Keratinocyte (primary cell): Measurements from ENCODE around the gene ANKRD6.

Source experiments
- EZH2 ChIP-seq: IDR thresholded peaks from one replicate; pipeline ENCODE4 v1.6.1; 2012; ENCODE audit warnings: inconsistent platforms, mild to moderate bottlenecking, low read length, moderate library complexity
- TF ChIP-seq, protein P1 (sequence below), 3 experiments: IDR thresholded peaks in 1 of 3; conservative IDR thresholded peaks in 1 of 3; optimal IDR thresholded peaks in 1 of 3; 2 replicates in 2 of 3; 3 replicates in 1 of 3; pipeline versions ENCODE3 to v1.5.1; 2011; ENCODE audit warnings: low read length in 3 of 3, mild to moderate bottlenecking in 3 of 3, moderate library complexity in 2 of 3, control low read depth in 1 of 3, inconsistent platforms in 1 of 3; ENCODE audit not compliant: insufficient read depth in 2 of 3; ENCODE audit errors: extremely low read depth in 1 of 3

DNA sequence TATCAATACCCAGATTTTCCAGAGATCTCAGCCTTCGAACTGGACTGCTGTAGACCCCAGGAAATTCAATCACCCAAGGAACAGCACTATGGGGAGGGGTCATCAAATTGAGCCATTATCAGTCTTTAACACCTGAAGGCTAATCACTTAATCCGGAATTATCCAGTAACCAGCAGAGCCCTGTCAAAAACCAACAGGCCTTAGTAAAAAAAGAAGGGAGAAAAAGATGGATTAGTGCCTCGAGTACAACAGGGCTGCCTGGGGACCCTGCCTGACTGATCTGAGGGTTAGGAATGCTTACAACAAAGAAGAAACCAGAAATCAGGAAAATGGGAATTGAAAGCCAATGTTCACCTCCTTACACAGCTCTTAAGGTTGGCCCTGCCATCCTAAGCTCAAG, 28.4 kb upstream of the ANKRD6 start:
- TF ChIP-seq, protein P1, sequence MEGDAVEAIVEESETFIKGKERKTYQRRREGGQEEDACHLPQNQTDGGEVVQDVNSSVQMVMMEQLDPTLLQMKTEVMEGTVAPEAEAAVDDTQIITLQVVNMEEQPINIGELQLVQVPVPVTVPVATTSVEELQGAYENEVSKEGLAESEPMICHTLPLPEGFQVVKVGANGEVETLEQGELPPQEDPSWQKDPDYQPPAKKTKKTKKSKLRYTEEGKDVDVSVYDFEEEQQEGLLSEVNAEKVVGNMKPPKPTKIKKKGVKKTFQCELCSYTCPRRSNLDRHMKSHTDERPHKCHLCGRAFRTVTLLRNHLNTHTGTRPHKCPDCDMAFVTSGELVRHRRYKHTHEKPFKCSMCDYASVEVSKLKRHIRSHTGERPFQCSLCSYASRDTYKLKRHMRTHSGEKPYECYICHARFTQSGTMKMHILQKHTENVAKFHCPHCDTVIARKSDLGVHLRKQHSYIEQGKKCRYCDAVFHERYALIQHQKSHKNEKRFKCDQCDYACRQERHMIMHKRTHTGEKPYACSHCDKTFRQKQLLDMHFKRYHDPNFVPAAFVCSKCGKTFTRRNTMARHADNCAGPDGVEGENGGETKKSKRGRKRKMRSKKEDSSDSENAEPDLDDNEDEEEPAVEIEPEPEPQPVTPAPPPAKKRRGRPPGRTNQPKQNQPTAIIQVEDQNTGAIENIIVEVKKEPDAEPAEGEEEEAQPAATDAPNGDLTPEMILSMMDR (optimal IDR thresholded peaks at IDR 0.05 in 1 of 3, IDR thresholded peaks at IDR 0.05 in 1 of 3, conservative IDR thresholded peaks at IDR 0.05 in 1 of 3; ENCODE audit: extremely low read depth in 1 of 3, insufficient read depth in 2 of 3, low read length in 3 of 3) = no peak
- no peak for TF ChIP-seq EZH2
